PFSK-1 (cell line): ENCODE results near the gene CSF2.

Experiments
- FOXP2 ChIP-seq: optimal IDR thresholded peaks from 2 replicates; pipeline ENCODE3; 2011; ENCODE audit warnings: borderline replicate concordance, control low read depth, inconsistent platforms; ENCODE audit not compliant: insufficient read depth; ENCODE audit errors: extremely low read length, extremely low read depth
- POLR2AphosphoS5 ChIP-seq: IDR thresholded peaks from 2 replicates; pipeline ENCODE4 v1.6.1; 2012; ENCODE audit warnings: low read depth, mild to moderate bottlenecking, control low read depth, low read length, moderate library complexity
- SIN3A ChIP-seq: IDR thresholded peaks from 2 replicates; pipeline ENCODE4 v1.6.1; 2012; ENCODE audit warnings: mild to moderate bottlenecking, low read length, moderate library complexity, borderline replicate concordance; ENCODE audit not compliant: insufficient read depth
- TAF1 ChIP-seq: IDR thresholded peaks from 2 replicates; pipeline ENCODE4 v1.6.1; 2012; ENCODE audit warnings: low read length, control low read depth, borderline replicate concordance; ENCODE audit not compliant: insufficient read depth
- TF ChIP-seq, protein P1 (sequence below), 2 experiments: IDR thresholded peaks; 2 replicates each; pipeline versions ENCODE4 v1.6.1 to v1.8.0; 2011 to 2012; ENCODE audit warnings: low read depth in 2 of 2, low read length in 2 of 2, control low read depth in 1 of 2, inconsistent platforms in 1 of 2, mild to moderate bottlenecking in 1 of 2, moderate library complexity in 1 of 2; ENCODE audit not compliant: insufficient read depth in 1 of 2

Gene CSF2

DNA sequence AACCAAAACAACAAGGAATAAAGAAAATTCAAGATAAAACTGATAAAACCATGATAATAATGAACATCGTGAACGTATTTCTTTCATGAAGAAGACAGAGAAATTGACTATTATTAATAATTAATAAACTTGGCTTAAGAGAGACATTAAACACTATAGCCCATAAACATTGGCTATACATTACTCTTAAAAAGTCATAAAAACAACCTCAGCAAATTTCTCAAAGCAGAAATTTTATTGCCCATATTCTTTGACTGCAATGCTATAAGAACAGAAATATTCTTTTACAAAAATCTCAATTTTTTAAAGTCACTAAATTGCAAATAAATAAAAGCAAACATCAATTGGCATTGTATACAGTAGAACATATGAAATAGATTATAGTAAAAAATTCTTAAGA, 42.5 kb downstream of the CSF2 start:
- no peak for TF ChIP-seq SIN3A
- TF ChIP-seq FOXP2, result no peak
- no peak for TF ChIP-seq POLR2AphosphoS5
- TF ChIP-seq, protein P1, sequence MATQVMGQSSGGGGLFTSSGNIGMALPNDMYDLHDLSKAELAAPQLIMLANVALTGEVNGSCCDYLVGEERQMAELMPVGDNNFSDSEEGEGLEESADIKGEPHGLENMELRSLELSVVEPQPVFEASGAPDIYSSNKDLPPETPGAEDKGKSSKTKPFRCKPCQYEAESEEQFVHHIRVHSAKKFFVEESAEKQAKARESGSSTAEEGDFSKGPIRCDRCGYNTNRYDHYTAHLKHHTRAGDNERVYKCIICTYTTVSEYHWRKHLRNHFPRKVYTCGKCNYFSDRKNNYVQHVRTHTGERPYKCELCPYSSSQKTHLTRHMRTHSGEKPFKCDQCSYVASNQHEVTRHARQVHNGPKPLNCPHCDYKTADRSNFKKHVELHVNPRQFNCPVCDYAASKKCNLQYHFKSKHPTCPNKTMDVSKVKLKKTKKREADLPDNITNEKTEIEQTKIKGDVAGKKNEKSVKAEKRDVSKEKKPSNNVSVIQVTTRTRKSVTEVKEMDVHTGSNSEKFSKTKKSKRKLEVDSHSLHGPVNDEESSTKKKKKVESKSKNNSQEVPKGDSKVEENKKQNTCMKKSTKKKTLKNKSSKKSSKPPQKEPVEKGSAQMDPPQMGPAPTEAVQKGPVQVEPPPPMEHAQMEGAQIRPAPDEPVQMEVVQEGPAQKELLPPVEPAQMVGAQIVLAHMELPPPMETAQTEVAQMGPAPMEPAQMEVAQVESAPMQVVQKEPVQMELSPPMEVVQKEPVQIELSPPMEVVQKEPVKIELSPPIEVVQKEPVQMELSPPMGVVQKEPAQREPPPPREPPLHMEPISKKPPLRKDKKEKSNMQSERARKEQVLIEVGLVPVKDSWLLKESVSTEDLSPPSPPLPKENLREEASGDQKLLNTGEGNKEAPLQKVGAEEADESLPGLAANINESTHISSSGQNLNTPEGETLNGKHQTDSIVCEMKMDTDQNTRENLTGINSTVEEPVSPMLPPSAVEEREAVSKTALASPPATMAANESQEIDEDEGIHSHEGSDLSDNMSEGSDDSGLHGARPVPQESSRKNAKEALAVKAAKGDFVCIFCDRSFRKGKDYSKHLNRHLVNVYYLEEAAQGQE (IDR thresholded peaks at IDR 0.05; ENCODE audit: insufficient read depth in 1 of 2, low read depth in 2 of 2, low read length in 2 of 2), result no peak
- no peak for TF ChIP-seq TAF1
